D341Med (cell line): ENCODE measurements around the gene TNS4.

Source experiments
- DNase-seq: peaks from one replicate; pipeline ENCODE4 v3.0.0; 2012; ENCODE audit warnings: low spot score

The TNS4 gene

DNA sequence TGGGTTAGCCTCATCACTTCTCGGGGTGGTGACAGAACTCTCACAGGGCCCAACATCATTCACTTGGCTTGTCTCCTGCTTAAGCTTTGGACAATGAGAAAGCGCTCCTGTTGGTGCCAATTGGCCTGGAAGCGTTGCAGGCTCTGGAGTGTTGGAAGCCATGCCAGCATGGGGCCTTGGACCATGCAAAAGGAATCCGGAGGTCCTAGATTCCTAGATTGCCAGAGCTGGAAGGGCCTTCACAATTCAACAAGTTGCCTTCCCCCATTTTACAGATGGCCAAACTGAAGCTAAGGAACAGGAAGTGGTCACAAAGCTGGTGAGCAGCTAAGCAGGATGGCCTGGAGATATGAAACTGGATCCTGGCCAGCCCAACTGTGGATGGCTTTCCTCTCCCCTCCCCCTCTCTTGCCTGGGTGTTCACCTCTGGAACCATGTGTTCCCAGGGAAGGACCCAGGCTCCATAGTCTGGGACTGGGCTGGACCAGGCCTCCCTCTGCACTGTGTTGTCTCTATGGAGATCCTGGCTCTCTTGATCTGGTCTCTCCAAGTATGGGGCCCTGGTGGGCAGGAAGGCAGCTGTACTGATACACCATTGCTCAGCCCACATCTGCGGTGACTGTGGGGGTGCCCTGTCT, 64.2 kb downstream of the TNS4 start:
- DNase-seq: no peak

DNA sequence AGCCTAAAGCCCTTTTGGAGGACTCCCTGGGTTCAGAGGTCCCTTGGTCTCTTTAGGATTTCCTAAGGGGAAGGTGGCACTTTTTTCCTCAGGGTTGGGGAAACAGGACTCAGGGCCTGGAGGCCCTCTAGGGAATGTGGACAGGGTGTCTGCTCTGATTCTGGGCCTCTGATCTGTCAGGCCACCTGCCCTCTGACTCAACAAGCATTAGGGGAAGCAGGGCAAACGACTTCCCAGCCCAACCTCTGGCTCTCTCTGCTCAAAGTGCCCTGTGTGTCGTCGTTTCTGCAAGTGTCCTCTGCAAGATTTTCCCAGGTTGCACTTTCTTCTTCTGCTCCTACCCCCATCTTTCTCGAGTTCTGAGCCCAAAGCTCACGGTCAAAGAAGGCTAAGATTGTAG, 64.8 kb downstream of the TNS4 start:
- peak; percentile 17 for DNase-seq

DNA sequence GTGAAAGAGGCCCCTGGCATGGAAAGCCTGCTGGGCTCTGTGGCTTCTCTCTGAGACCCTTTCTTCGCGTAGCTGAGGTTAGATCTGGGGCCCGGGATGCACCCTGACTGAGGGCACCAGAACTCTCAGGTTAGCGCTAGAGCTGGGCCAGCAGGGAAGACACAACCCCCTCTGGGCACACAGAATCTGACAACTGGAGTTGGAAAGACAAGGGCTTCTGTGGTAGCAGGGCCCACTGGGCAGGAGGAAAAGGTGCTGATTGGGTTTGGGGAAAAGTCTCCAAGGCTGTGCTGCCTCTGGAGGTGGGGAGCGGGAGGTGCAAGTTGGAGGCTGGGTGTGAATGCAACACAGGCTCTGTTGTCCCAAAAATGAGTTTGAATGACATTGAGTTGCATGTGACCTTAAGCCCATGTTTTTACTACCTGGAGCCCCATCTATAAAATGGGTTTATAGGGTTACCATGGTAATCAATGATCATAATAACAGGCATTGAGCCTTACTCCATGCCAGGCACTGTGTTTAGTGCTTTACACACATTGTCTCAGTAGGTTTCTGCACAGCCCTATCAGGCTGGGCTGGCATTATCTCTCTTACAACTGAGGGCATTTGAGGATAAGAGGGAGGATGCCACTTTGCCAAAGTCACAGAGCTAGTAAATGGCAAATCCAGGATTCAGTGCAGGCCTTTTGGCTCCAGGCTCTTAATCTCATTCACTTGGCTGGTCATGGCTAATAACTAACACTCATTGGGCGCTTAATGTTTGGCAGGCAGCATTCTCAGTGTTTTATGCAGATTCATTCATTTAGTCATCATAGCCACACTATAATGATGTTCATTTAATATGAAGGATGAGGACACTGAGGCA, 67.6 kb downstream of the TNS4 start:
- DNase-seq: peak; percentile 77

DNA sequence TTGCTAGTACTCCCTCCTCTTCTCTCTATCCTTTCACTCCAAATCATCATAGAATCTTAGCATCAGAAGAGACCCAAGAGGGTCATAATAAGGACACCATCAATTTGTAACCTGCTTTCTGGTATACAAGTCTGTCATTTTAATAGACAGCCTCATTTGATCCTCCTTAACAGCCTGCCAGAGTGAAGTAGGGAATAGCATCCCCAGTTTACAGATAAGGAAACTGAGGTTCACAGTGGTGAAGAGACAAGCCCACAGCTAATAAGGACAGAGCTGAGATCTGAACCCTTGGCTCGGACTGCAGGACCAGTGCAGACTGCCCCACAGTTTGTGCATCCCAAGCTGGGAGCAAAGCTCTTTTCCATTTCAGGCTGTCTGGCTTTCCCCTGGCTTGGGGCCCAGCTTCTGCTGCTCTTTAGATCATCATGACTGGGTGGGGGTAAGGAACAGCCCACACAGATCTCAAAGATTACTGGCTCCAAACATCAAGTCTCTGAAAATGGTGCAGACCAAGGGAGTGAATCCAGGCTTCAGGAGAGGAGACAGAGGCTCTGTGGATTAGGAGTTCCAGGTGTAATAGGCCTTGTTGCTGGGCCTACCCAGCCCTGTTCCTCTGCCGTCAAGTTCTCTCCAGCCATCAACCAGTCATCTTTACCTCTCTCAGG, 68.4 kb downstream of the TNS4 start:
- peak; percentile 30 for DNase-seq

DNA sequence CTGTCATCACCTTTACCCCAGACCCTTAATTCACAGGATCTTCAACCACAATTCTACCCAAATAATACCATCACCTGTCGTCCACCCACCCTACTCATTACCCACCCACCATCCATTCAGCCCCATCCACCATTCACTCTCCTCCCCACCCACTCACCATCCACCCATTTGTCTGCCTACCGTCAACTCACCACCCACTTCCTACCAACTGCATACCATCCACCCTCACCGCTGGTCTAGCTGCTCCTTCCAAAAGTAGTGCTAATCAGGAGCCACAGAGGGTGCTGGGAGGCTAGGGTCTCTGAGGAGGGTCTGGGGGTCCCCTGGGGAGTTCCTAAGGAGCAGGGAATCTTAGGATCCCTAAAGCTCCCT, 70.2 kb downstream of the TNS4 start:
- no peak for DNase-seq

DNA sequence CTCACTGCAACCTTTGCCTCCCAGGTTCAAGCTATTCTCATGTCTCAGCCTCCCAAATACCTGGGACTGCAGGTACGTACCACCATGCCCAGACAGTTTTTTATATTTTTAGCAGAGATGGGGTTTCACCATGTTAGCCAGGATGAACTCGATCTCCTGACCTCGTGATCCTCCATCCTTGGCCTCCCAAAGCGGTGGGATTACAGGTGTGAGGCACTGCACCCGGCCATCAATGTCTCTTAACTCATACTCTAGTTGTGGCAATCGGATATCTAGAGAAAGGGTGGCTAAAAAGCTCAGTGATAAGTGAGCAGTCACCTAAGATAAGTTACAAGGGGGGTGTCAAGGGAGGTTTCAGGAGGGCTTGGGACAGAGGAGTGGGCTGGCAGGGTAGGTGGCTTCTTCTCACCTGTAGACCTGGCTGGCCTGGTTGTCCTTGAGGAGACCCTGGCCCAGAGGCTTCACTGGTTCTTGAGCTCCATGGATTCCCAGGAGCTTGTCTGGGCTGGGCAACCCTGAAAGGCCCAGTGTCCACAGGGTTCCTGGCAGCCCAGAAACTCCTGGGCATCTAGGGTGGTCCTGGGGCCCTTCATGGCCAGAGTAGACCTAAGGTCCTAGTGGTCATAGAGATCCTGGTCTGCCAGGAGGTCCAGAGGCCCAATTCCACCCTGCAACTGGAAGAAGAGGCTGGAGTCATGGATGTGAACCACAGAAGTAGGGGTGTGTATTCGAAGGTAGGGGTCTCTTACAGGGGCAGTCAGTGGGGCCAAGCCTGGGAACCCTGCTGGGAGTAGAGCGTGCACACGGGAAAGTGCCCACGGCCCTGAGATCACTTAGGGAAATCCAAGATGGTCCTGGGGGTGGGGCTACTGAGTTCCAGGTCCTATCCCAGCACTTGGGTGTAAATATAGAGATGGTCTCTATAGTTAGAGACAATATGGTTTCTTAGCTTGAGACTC, 70.9 kb downstream of the TNS4 start:
- DNase-seq: no peak

DNA sequence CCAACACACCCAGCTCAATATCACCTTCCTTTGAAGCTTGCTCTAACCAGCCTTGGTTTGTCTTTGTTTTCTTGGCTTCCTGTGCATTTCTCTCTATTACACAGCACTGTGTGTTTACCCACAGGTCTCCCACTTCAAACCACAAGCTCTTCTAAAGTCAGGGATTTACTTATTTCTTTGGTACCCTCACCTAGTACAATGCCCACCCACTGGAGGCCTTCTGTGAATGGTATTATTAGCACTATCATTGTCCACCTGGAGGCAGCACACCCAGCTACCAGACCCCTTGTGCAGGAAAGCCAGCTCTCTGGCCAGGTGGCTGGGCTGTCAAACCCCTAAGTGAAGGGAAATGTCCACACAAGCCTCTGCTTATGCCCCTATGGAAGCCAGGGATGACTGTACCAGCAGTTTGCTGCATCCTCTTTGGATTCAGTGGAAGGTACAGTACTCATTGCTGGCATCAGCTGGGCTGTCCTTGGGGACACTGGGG, 74.4 kb downstream of the TNS4 start:
- DNase-seq: no peak
